HG02642 (cell line): ENCODE results near the gene ALDH1A1.

Experiments
- ATAC-seq: cut with Tn5 transposase; IDR thresholded peaks from one replicate; pipeline ENCODE4 v1.9.1; 2021; ENCODE audit warnings: mild to moderate bottlenecking; ENCODE audit not compliant: unreplicated experiment, poor library complexity

The ALDH1A1 gene

GRCh38 chr9:72898784-72899733 lies 53.8 kb downstream of the ALDH1A1 start:
- no peak for ATAC-seq

GRCh38 chr9:72898360-72898759 lies 54.5 kb downstream of the ALDH1A1 start:
- ATAC-seq, result no peak

- no peak for ATAC-seq
Measured at GRCh38 chr9:72897069-72897649, 55.7 kb downstream of the ALDH1A1 start.

- ATAC-seq, result no peak
Measured at GRCh38 chr9:72896439-72896838, 56.4 kb downstream of the ALDH1A1 start.

GRCh38 chr9:72895122-72895521 lies 57.7 kb downstream of the ALDH1A1 start:
- no peak for ATAC-seq

GRCh38 chr9:72894342-72894741 lies 58.5 kb downstream of the ALDH1A1 start:
- ATAC-seq, result no peak

- no peak for ATAC-seq
Measured at GRCh38 chr9:72893437-72893836, 59.4 kb downstream of the ALDH1A1 start.

- ATAC-seq, result no peak
Measured at GRCh38 chr9:72891043-72891442, 61.8 kb downstream of the ALDH1A1 start.

GRCh38 chr9:72888943-72889342 lies 63.9 kb downstream of the ALDH1A1 start:
- ATAC-seq, result no peak

GRCh38 chr9:72888067-72888466 lies 64.8 kb downstream of the ALDH1A1 start:
- ATAC-seq, result no peak

- no peak for ATAC-seq
Measured at GRCh38 chr9:72886386-72886785, 66.5 kb downstream of the ALDH1A1 start.

- ATAC-seq, result no peak
Measured at GRCh38 chr9:72884508-72884907, 68.3 kb downstream of the ALDH1A1 start.

GRCh38 chr9:72883875-72884274 lies 69.0 kb downstream of the ALDH1A1 start:
- no peak for ATAC-seq

GRCh38 chr9:72882117-72882775 lies 70.6 kb downstream of the ALDH1A1 start:
- ATAC-seq, result no peak

- no peak for ATAC-seq
Measured at GRCh38 chr9:72880821-72881220, 72.0 kb downstream of the ALDH1A1 start.

- ATAC-seq, result no peak
Measured at GRCh38 chr9:72875221-72875620, 77.6 kb downstream of the ALDH1A1 start.

- no peak for ATAC-seq
Measured at GRCh38 chr9:72874344-72874743, 78.5 kb downstream of the ALDH1A1 start.

- no peak for ATAC-seq
Measured at GRCh38 chr9:72873456-72873855, 79.4 kb downstream of the ALDH1A1 start.

GRCh38 chr9:72872718-72873117 lies 80.1 kb downstream of the ALDH1A1 start:
- ATAC-seq, result no peak

GRCh38 chr9:72871685-72872084 lies 81.2 kb downstream of the ALDH1A1 start:
- ATAC-seq, result no peak

- no peak for ATAC-seq
Measured at GRCh38 chr9:72864327-72864726, 88.5 kb downstream of the ALDH1A1 start.
